WI38 (cell line): ENCODE results near the gene PTPRG.

ENCODE experiments used
- H3K4me3 ChIP-seq: 2 replicates; pipeline ENCODE4 v1.5.1; 2011; ENCODE audit warnings: low read depth, mild to moderate bottlenecking, control low read depth, low read length
- CTCF ChIP-seq: IDR thresholded peaks from 2 replicates; pipeline ENCODE4 v1.5.1; 2012; ENCODE audit warnings: low read depth, mild to moderate bottlenecking, control low read depth, low read length

Gene PTPRG

GRCh38 chr3:61669203-61669602, 107.8 kb downstream of the PTPRG start:
- TF ChIP-seq CTCF, result no peak
- no peak overlapping the region for H3K4me3 ChIP-seq

GRCh38 chr3:61669668-61670299, 108.4 kb downstream of the PTPRG start:
- no peak for TF ChIP-seq CTCF
- H3K4me3 ChIP-seq, result no peak overlapping the region

- TF ChIP-seq CTCF, result no peak
- no peak overlapping the region for H3K4me3 ChIP-seq
Observed at GRCh38 chr3:61673651-61674050, 112.3 kb downstream of the PTPRG start.

GRCh38 chr3:61674596-61674995, 113.2 kb downstream of the PTPRG start:
- no peak for TF ChIP-seq CTCF
- H3K4me3 ChIP-seq, result no peak overlapping the region

- no peak for TF ChIP-seq CTCF
Observed at GRCh38 chr3:61679026-61679425, 117.7 kb downstream of the PTPRG start.

GRCh38 chr3:61680617-61681016, 119.2 kb downstream of the PTPRG start:
- no peak for TF ChIP-seq CTCF
- H3K4me3 ChIP-seq, result no peak overlapping the region

More at GRCh38 chr3:61679026-61679425, 117.7 kb downstream of the PTPRG start:
- no peak overlapping the region for H3K4me3 ChIP-seq

GRCh38 chr3:61681636-61682035, 120.3 kb downstream of the PTPRG start:
- no peak overlapping the region for H3K4me3 ChIP-seq
- TF ChIP-seq CTCF, result no peak
